ENCODE measurements around the gene H3-3A. TPM values are rescaled to one million over a fixed set of nuclear protein-coding genes. Genes with fewer than 3 reads are reported as not detected.

Gene H3-3A
- total RNA-seq, 1 experiment from 2014 or later = 1,129 TPM

- H4K5ac ChIP-seq (ENCODE audit: insufficient read length, low read depth, low read length) = no peak overlapping the region
- no peak overlapping the region for H4K8ac ChIP-seq (replicated peaks; ENCODE audit: insufficient read length, low read depth, low read length)
- H3K27me3 ChIP-seq (ENCODE audit: insufficient read depth, low read length) = no peaks in the 10 kb centered on the region; the same call in 1 of the 2 replicates
- no peak overlapping the region for H2BK12ac ChIP-seq (ENCODE audit: insufficient read length, low read depth, low read length)
- no peak overlapping the region for H2BK20ac ChIP-seq (ENCODE audit: low read depth, low read length, poor library complexity, severe bottlenecking)
- no peaks in the 10 kb centered on the region for H3K36me3 Mint-ChIP-seq (ENCODE audit: insufficient read depth in 1 of 3, low read depth in 3 of 3)
- no peak overlapping the region for H3T11ph ChIP-seq (ENCODE audit: low read length)
- WGBS (ENCODE audit: extremely low coverage, insufficient read length, low lambda C conversion rate) = no CpG with 5 or more reads among the region's 7 CpGs
- H3K27ac Mint-ChIP-seq = no peak overlapping the region
- H3K56ac ChIP-seq (ENCODE audit: insufficient read length, low read depth, low read length) = no peak overlapping the region
- H3K9ac ChIP-seq (ENCODE audit: extremely low read depth, insufficient read length, low read length) = no peak overlapping the region
- no peak overlapping the region for H3K14ac ChIP-seq (ENCODE audit: insufficient read depth, low read length)
- no peaks in the 10 kb centered on the region for H3K79me1 ChIP-seq (ENCODE audit: insufficient read depth, low read depth, low read length, poor library complexity, severe bottlenecking)
- H3K18ac ChIP-seq (ENCODE audit: insufficient read length, low read depth, low read length) = no peak overlapping the region
- H3K4me2 ChIP-seq (ENCODE audit: insufficient read depth, insufficient read length, low read length) = peak overlapping the region; percentile 67
- no peaks in the 10 kb centered on the region for H3K79me2 ChIP-seq (ENCODE audit: insufficient read depth, low read length)
- H3K4me3 Mint-ChIP-seq = peak overlapping the region; percentile 77 to 89
- H2BK15ac ChIP-seq (ENCODE audit: low read depth, low read length) = no peak overlapping the region
- H2AFZ ChIP-seq (ENCODE audit: low read length) = no peak overlapping the region
- TF ChIP-seq CTCF (conservative IDR thresholded peaks at IDR 0.05) = no peak
- H3K27me3 Mint-ChIP-seq (ENCODE audit: low read depth) = peaks cover 55% of the 10 kb centered on the region
- no peak overlapping the region for H3K4ac ChIP-seq (ENCODE audit: low read depth, low read length)
- H3K4me1 ChIP-seq (ENCODE audit: insufficient read depth, low read length) = no peaks in the 10 kb centered on the region
- no peak overlapping the region for H2BK120ac ChIP-seq (ENCODE audit: low read depth, low read length, poor library complexity, severe bottlenecking)
- no peak overlapping the region for H3K23ac ChIP-seq (ENCODE audit: insufficient read length, low read depth, low read length)
- no peak for DNase-seq
- H2AK5ac ChIP-seq (ENCODE audit: insufficient read length, low read length) = no peak overlapping the region
- no peak overlapping the region for H4K91ac ChIP-seq (ENCODE audit: insufficient read length, low read depth, low read length)
- no peak overlapping the region for H2BK5ac ChIP-seq (ENCODE audit: insufficient read length, low read length)
- peaks cover 8% of the 10 kb centered on the region for H3K23me2 ChIP-seq (ENCODE audit: insufficient read length, low read depth, low read length, poor library complexity, severe bottlenecking)
- no peaks in the 10 kb centered on the region for H3K9me3 ChIP-seq (ENCODE audit: control insufficient read depth, low read depth, low read length)
- H3K27ac ChIP-seq (ENCODE audit: insufficient read length, low read depth, low read length) = no peak overlapping the region
- H4K20me1 ChIP-seq (ENCODE audit: control insufficient read depth, insufficient read depth, insufficient read length) = no peaks in the 10 kb centered on the region
- H3K9me3 Mint-ChIP-seq = no peaks in the 10 kb centered on the region
- H3K4me1 Mint-ChIP-seq = peaks cover 5 to 8% of the 10 kb centered on the region in 2 experiments
Measured at GRCh38 chr1:226082587-226082917, 20.0 kb downstream of the H3-3A start.
